ENCODE measurements around the gene PTPDC1.

PTPDC1 gene, protein sequence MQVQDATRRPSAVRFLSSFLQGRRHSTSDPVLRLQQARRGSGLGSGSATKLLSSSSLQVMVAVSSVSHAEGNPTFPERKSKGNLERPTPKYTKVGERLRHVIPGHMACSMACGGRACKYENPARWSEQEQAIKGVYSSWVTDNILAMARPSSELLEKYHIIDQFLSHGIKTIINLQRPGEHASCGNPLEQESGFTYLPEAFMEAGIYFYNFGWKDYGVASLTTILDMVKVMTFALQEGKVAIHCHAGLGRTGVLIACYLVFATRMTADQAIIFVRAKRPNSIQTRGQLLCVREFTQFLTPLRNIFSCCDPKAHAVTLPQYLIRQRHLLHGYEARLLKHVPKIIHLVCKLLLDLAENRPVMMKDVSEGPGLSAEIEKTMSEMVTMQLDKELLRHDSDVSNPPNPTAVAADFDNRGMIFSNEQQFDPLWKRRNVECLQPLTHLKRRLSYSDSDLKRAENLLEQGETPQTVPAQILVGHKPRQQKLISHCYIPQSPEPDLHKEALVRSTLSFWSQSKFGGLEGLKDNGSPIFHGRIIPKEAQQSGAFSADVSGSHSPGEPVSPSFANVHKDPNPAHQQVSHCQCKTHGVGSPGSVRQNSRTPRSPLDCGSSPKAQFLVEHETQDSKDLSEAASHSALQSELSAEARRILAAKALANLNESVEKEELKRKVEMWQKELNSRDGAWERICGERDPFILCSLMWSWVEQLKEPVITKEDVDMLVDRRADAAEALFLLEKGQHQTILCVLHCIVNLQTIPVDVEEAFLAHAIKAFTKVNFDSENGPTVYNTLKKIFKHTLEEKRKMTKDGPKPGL

GRCh38 chr9:94084314-94084713, at the start of gene PTPDC1:
TSS of gene PTPDC1 (plus strand) at chr9:94084464. CDS start at chr9:94084531, 67 bp downstream.
- no peak within 1 kb of the TSS for H3K4me3 ChIP-seq (ENCODE audit: control insufficient read depth, low read depth, low read length)
- no peak for TF ChIP-seq CTCF (IDR thresholded peaks at IDR 0.05; ENCODE audit: control insufficient read depth, insufficient read depth, low read depth, low read length, missing control alignments)
- peak; percentile 55 for DNase-seq (ENCODE audit: low read depth)

- TF ChIP-seq CTCF (IDR thresholded peaks at IDR 0.05; ENCODE audit: control insufficient read depth, insufficient read depth, low read depth, low read length, missing control alignments) = no peak
- no peak for DNase-seq (ENCODE audit: low read depth)
- no peak overlapping the region for H3K4me3 ChIP-seq (ENCODE audit: control insufficient read depth, low read depth, low read length)
Observed at GRCh38 chr9:94034511-94034910, 49.8 kb upstream of the PTPDC1 start.

DNA sequence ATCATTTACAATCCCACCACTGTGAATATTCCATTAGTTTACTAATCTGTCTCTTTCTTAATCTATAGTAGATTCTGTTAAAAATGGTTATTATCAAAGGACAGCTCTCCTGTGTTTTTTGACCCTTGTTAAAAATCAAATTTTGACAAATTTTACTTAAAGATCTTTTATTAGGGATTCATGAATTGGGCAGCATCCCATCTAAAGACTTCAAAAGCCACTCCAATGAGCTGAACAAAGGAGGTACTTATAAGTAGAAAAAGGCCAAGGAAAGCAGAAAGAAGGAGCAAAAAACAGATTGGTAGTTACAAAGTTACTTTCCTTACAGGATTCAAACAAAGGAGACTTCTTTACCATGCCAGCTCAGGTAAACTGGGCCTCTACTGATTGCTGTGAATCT, 44.5 kb upstream of the PTPDC1 start:
- no peak for TF ChIP-seq CTCF (IDR thresholded peaks at IDR 0.05; ENCODE audit: control insufficient read depth, insufficient read depth, low read depth, low read length, missing control alignments)
- no peak for DNase-seq (ENCODE audit: low read depth)
- H3K4me3 ChIP-seq (ENCODE audit: control insufficient read depth, low read depth, low read length) = no peak overlapping the region

DNA sequence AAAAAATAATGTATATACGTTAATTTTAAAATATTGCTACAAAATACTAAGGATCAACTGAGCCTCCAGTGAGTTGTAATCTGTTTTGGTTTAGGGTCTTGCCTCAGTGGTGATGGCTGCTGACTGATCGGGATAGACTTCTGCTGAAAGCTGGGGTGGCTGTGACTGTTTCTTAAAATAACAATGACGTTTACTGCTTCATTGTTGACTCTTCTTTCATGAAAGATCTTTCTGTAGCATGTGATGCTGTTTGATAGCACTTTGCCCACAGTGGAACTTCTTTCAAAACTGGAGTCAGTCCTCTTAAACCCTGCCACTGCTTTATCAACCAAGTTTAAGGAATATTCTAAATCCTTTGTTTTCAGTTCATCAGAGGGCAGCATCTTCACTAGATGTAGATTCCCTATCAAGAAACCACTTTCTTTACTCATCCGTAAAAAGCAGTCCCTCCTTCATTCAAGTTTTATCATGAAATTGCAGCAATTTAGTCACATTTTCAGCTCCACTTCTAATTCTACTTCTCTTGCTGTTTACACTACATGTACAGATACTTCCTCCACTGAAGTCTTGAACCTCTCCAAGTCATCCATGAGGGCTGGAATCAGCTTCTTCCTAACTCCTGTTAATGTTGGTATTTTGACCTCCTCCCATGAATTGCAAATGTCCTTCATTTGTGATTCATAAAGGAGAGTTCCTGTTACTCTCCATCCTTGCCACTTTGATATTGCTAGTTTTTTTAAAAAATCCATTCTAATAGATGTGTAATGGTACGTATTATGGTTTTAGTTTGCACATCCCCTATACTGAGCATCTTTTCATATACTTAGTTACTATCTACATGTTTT, 41.5 kb upstream of the PTPDC1 start:
- no peak overlapping the region for H3K4me3 ChIP-seq (ENCODE audit: control insufficient read depth, low read depth, low read length)
- TF ChIP-seq CTCF (IDR thresholded peaks at IDR 0.05; ENCODE audit: control insufficient read depth, insufficient read depth, low read depth, low read length, missing control alignments) = no peak
- DNase-seq (ENCODE audit: low read depth) = no peak

DNA sequence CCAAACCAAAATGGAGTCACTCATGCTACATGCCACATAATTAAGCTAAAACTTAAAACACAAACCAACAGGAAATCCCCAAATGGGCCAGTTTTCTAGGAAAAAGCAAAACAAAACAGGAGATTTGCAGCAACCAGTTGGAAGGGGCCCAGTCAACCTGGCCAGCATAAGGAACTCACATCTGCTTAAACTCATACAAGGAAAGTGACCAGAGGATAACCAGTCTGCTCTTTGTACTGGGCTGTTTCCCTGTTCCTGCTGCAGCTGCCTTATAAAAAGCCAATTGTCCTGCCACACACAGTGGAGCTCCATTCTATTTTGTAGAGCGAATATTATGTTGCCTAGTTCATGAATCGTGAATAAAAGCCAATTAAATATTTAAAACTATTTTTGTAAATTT, 29.5 kb upstream of the PTPDC1 start:
- no peak overlapping the region for H3K4me3 ChIP-seq (ENCODE audit: control insufficient read depth, low read depth, low read length)
- no peak for DNase-seq (ENCODE audit: low read depth)
- no peak for TF ChIP-seq CTCF (IDR thresholded peaks at IDR 0.05; ENCODE audit: control insufficient read depth, insufficient read depth, low read depth, low read length, missing control alignments)

DNA sequence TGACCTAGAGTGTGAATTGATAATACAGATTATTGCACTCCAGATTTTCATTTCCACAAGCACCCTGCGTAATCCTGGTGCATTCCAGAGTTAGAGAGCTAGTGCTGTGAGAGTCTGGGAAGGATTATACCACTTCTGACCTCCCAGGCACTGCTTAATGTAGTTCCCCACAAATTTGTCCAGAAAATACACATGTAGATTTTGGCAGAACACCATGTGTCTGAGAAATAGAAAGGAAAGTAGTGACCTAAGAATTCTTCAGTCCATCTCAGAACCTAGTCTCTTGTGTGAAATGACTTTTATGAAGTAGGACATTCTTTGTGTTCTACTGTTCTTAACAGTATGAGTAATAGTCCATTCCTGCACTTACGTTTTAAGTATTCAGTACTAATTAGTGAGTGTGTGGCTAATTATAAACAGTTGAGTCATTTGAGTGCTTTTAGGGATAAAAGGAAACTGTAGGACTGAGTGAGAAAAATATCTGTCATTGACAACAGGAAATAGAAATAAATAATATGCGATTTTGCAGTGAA, 27.8 kb upstream of the PTPDC1 start:
- no peak for TF ChIP-seq CTCF (IDR thresholded peaks at IDR 0.05; ENCODE audit: control insufficient read depth, insufficient read depth, low read depth, low read length, missing control alignments)
- DNase-seq (ENCODE audit: low read depth) = peak; percentile 35
- H3K4me3 ChIP-seq (ENCODE audit: control insufficient read depth, low read depth, low read length) = no peak overlapping the region

Measured in AG09309 (cell line).